GM12872 (cell line): ENCODE measurements around the gene HTT.

Experiments
- TF ChIP-seq, protein P1 (sequence below): IDR thresholded peaks from 3 replicates; pipeline ENCODE4 v1.5.1; 2011; ENCODE audit warnings: low read depth, mild to moderate bottlenecking, low read length, moderate library complexity; ENCODE audit not compliant: insufficient read depth

Gene HTT

GRCh38 chr4:3262208-3263052, 187.9 kb downstream of the HTT start:
- TF ChIP-seq, protein P1, sequence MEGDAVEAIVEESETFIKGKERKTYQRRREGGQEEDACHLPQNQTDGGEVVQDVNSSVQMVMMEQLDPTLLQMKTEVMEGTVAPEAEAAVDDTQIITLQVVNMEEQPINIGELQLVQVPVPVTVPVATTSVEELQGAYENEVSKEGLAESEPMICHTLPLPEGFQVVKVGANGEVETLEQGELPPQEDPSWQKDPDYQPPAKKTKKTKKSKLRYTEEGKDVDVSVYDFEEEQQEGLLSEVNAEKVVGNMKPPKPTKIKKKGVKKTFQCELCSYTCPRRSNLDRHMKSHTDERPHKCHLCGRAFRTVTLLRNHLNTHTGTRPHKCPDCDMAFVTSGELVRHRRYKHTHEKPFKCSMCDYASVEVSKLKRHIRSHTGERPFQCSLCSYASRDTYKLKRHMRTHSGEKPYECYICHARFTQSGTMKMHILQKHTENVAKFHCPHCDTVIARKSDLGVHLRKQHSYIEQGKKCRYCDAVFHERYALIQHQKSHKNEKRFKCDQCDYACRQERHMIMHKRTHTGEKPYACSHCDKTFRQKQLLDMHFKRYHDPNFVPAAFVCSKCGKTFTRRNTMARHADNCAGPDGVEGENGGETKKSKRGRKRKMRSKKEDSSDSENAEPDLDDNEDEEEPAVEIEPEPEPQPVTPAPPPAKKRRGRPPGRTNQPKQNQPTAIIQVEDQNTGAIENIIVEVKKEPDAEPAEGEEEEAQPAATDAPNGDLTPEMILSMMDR = no peak

- TF ChIP-seq, protein P1 = no peak
Observed at GRCh38 chr4:3263053-3263875, 188.8 kb downstream of the HTT start.

GRCh38 chr4:3263876-3264193, 189.4 kb downstream of the HTT start:
- TF ChIP-seq, protein P1 = no peak

- TF ChIP-seq, protein P1 = no peak
Observed at GRCh38 chr4:3266076-3266475, 191.6 kb downstream of the HTT start.

DNA sequence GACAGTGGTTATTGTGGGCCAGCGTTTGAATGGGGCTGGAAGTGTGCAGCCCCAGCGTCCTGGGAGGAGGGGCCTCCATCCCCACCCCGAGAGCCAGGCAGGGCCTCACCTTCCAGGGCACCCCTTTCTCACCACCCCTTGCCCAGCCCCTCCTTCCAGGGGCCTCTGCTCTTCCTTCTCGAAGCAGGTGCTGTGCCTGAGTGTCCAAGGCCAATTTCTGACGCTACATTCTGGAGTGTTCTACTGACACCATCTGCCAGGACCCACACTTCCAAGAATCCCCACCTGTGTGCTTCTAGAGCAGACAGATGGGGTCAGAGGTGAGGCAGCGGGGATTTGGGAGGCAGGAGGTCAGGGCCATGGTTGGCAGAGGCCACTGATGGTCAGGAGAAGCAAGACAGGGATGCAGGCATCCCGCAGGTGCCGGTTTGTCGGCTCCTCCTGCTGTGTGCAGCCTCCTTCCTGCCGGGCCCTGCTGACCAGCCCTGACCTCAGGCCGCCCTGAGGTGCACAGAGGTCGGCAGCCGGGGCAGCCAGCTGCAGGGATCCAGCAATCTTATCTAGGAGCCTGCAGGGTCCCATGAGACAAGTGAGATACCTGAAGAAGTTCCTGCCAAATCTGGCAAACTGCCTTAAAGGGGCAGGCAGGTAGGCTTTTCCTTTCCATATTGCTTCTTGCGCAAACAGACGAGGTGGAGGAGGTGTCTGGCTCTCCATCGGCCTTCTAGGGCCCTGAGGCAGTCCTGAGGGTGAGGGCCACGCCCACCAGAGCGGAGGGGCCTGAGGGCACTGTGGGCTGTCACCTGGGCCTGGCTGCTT, 193.3 kb downstream of the HTT start:
- TF ChIP-seq, protein P1 = no peak

DNA sequence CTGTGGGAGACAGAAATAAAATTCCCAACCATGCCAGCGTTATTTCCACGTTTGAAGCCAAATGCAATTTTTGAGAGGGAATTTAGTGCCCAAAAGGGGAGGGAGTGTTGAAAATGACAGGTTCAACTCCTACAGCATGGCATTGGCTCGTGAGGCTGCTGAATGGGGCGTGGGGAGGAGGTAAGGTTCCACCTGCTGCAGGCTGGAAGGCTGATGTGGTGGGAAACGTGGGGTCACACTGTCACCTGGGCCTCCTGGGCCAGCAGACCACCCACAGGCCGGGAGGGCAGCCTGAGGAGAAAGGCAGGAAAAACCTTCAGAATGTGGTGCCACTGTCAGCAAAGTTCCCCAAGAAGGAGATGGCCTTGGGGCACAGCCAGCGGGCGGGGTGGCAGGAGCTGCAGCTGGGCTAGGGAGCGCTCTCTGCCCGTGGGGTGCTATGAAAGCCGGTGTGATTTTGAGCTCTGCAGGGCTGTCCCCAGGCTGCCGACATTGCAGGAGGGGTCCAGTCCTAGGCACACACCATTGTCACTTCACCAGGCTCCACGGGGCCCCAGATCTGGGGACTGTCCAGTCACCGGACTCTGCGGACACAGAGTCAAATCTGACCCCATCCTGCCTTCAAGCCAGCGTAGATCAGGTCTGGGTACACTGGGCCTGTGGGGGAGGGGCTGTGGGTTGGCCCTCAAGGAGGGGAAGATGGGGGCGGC, 194.1 kb downstream of the HTT start:
- TF ChIP-seq, protein P1 = no peak
